Activated T-cell treated with anti-CD3 and anti-CD28 coated beads for 4 hours (primary cell): Measurements from ENCODE around the gene FIGNL1.

Experiments
- DNase-seq: peaks from one replicate; pipeline ENCODE4 v3.0.0-alpha.2; 2020

Gene FIGNL1

GRCh38 chr7:50449881-50450589 lies at the start of gene FIGNL1:
Gene FIGNL1, minus strand, starts transcription at chr7:50450350. Its CDS starts 3,063 bp downstream, at chr7:50447287.
- DNase-seq: peak; percentile 75

DNA sequence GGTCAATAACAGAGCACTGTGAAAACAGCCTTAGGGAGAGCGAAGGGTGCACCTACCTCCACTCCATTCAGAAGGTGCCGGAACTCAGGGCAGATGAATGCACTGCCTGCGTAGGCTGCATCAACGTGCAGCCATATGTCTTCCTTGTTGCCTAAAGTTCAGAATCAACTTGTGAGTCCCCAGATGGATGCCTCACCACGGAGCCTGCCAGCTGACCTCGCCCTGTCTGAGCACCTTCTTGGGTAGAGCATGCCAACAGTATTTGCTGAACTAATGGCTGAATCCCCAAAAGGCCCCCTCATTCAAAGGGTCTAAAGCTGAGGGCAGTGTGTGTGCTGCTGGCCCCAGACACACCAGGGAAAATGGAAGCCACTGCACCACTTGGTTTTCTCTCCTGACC lies 48.9 kb upstream of the FIGNL1 start:
- DNase-seq: no peak

- no peak for DNase-seq
These were observed 47.8 kb upstream of the FIGNL1 start for GRCh38 chr7:50497968-50498367.

GRCh38 chr7:50497068-50497642 lies 47.0 kb upstream of the FIGNL1 start:
- no peak for DNase-seq

GRCh38 chr7:50496569-50496968 lies 46.4 kb upstream of the FIGNL1 start:
- DNase-seq: no peak

DNA sequence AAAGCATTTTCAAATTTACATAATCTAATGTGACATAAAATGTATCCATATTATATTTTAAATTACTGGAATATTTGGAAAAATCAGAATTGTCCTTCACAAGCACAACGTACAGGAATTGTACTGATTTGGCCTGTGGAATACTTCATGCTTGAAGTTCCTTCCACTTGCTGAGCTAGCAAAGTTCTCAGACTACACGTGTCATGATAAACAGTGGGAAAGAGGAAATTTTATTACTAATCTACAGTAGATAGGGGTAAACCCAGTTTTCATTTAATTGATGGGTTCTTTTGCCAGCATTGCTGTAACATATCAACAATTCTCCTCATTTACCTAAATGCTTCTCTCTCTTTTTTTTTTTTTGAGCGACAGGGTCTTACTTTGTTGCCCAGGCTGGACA lies 45.6 kb upstream of the FIGNL1 start:
- DNase-seq: no peak

GRCh38 chr7:50492770-50493519 lies 42.8 kb upstream of the FIGNL1 start:
- no peak for DNase-seq

GRCh38 chr7:50491943-50492342 lies 41.8 kb upstream of the FIGNL1 start:
- DNase-seq: no peak

- no peak for DNase-seq
These were observed 41.1 kb upstream of the FIGNL1 start for GRCh38 chr7:50491209-50491608.

- DNase-seq: no peak
These were observed 38.2 kb upstream of the FIGNL1 start for GRCh38 chr7:50488379-50488778.

- no peak for DNase-seq
These were observed 36.4 kb upstream of the FIGNL1 start for GRCh38 chr7:50486512-50486911.

DNA sequence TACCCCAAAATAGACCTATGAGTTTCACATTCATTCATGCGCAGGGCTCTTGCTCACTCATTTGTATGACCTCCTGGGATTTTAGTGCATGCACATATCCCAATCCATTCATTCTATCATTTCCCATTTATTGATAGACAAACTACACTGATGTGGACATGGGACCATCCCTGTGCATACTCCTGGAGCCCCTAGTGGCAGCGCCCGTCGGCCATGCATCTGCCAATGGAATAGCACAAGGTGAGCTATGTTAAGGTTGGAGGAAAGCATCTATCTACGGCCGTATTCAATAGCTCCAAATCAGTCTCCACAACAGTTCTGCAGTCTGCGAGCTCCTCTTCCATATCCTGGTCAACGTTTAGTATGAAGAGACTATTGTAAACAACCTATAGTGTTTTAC lies 31.7 kb upstream of the FIGNL1 start:
- no peak for DNase-seq

DNA sequence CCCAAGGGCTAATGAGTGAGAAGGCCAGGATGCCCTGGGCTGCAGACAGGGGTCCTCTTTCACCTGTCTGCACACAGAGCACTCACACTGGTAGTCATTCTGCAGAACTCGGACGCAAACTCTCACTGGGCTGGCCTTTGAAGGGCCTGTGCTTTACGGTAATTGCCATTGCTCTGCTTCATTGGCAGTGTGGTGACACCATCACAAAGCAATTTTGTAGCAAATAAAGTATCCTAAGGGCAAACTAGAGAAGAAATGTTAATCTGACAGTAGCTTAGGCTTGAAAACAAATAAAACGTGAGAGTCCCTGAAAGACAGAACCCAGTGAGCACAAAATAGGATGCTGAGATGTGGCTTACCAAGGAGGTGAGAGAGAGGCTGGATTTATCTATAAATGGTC lies 30.6 kb upstream of the FIGNL1 start:
- DNase-seq: no peak

GRCh38 chr7:50479743-50480517 lies 29.8 kb upstream of the FIGNL1 start:
- DNase-seq: no peak

DNA sequence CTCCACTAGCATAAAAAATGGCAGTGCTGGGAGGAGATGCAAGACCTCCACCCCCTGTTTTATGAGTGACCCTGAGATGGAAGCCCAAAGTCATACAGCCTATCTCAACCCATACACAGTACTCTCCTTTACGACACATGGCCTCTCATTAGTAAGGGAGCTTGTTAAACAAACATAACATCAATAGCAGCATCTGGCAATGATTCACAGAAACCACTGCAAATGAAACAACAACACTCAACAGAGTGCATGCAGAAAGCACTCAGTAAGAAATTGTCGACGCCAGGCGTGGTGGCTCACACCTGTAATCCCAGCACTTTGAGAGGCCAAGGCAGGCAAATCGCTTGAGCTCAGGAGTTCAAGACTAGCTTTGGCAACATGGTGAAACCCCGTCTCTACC lies 27.5 kb upstream of the FIGNL1 start:
- DNase-seq: no peak

- no peak for DNase-seq
These were observed 26.9 kb upstream of the FIGNL1 start for GRCh38 chr7:50476953-50477625.

DNA sequence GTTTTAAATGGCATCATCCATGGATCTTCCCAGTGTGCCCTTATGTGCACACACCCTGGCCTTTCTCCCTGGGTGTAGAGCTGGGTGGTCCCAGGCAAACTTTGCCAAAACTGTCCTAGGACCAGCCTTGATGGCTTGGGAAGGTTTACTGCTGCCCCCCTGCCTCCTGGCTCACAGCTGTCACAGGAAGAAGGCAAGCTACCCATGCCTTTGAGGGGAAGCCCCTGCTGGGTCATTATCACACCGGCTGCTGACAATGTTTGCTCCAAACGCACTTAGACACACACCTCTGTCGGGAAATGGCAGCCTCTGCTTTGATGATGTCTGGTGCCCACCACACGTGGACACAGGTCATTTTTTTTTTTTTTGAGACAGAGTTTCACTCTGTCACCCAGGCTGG lies 25.2 kb upstream of the FIGNL1 start:
- no peak for DNase-seq

GRCh38 chr7:50474382-50475160 lies 24.4 kb upstream of the FIGNL1 start:
- no peak for DNase-seq

GRCh38 chr7:50473531-50473930 lies 23.4 kb upstream of the FIGNL1 start:
- DNase-seq: no peak

DNA sequence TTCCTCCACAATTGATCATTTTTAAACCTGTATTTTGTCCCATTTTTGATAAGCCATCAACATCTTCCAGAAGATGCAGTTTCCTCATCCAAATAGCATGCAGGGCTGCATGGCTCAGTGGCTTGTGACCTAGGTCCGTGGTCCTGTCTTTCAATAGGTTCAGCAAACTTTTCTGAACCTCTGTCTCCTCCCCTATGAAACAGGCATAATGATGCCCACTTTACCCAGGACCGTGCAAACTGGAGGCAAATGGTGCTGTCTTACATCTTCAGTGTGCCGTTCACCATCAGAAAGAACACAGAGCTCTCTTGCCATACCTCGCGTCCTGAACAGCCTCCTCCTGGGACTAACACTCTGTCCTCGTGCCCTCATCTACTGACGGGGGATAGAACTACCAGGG lies 22.3 kb upstream of the FIGNL1 start:
- DNase-seq: no peak

- no peak for DNase-seq
These were observed 21.8 kb upstream of the FIGNL1 start for GRCh38 chr7:50471970-50472369.
